ENCODE measurements around the gene RPS6KB2. TPM values are rescaled to one million over a fixed set of nuclear protein-coding genes. Genes with fewer than 3 reads are reported as not detected.
A peak's percentile ranks its signal among the peaks of the same experiment; 100 is the strongest.

Gene RPS6KB2
- total and polyA plus RNA-seq, 9 of the 15 experiments (the other 6 are each of a cell fraction or from before 2014, with no cell fraction given), result 0.42 to 122 (median 82.6) TPM

DNA sequence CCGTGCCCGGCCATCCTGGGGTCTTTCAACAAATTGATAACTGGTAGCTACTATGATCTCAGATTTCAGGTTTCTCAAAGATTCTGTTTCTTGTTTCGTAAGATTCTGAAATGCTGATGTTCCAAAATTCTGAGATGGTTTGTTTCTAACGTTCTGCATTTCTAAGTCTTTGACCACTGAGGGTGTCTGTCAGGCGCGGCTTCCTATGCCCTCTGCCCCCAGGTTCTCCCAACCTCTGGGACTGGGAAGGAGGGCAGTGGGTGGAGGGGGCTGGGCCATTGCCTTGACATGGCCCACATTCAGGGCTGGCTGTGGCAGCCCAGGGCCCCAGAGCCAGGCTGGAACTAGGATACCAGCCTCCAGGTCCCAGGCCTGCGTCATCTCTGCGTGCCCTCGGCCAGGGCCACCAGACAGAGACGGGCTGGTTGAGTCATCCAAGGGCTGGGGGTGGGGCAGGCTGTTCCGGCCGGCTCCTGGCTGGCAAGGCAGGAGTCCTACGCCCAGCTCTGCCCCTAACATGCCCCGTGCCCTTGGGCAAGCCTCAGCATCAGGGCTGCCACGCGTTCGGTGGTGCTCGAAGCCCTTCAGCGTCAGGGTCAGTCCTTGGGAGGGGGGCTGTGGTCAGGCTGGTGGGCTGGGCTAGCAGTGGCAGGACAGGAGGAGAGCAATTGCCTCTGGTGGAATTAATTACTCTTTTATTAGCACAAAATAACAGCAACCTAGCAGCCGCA lies 35.6 kb downstream of the RPS6KB2 start (continued):
- TF ChIP-seq, protein P1, sequence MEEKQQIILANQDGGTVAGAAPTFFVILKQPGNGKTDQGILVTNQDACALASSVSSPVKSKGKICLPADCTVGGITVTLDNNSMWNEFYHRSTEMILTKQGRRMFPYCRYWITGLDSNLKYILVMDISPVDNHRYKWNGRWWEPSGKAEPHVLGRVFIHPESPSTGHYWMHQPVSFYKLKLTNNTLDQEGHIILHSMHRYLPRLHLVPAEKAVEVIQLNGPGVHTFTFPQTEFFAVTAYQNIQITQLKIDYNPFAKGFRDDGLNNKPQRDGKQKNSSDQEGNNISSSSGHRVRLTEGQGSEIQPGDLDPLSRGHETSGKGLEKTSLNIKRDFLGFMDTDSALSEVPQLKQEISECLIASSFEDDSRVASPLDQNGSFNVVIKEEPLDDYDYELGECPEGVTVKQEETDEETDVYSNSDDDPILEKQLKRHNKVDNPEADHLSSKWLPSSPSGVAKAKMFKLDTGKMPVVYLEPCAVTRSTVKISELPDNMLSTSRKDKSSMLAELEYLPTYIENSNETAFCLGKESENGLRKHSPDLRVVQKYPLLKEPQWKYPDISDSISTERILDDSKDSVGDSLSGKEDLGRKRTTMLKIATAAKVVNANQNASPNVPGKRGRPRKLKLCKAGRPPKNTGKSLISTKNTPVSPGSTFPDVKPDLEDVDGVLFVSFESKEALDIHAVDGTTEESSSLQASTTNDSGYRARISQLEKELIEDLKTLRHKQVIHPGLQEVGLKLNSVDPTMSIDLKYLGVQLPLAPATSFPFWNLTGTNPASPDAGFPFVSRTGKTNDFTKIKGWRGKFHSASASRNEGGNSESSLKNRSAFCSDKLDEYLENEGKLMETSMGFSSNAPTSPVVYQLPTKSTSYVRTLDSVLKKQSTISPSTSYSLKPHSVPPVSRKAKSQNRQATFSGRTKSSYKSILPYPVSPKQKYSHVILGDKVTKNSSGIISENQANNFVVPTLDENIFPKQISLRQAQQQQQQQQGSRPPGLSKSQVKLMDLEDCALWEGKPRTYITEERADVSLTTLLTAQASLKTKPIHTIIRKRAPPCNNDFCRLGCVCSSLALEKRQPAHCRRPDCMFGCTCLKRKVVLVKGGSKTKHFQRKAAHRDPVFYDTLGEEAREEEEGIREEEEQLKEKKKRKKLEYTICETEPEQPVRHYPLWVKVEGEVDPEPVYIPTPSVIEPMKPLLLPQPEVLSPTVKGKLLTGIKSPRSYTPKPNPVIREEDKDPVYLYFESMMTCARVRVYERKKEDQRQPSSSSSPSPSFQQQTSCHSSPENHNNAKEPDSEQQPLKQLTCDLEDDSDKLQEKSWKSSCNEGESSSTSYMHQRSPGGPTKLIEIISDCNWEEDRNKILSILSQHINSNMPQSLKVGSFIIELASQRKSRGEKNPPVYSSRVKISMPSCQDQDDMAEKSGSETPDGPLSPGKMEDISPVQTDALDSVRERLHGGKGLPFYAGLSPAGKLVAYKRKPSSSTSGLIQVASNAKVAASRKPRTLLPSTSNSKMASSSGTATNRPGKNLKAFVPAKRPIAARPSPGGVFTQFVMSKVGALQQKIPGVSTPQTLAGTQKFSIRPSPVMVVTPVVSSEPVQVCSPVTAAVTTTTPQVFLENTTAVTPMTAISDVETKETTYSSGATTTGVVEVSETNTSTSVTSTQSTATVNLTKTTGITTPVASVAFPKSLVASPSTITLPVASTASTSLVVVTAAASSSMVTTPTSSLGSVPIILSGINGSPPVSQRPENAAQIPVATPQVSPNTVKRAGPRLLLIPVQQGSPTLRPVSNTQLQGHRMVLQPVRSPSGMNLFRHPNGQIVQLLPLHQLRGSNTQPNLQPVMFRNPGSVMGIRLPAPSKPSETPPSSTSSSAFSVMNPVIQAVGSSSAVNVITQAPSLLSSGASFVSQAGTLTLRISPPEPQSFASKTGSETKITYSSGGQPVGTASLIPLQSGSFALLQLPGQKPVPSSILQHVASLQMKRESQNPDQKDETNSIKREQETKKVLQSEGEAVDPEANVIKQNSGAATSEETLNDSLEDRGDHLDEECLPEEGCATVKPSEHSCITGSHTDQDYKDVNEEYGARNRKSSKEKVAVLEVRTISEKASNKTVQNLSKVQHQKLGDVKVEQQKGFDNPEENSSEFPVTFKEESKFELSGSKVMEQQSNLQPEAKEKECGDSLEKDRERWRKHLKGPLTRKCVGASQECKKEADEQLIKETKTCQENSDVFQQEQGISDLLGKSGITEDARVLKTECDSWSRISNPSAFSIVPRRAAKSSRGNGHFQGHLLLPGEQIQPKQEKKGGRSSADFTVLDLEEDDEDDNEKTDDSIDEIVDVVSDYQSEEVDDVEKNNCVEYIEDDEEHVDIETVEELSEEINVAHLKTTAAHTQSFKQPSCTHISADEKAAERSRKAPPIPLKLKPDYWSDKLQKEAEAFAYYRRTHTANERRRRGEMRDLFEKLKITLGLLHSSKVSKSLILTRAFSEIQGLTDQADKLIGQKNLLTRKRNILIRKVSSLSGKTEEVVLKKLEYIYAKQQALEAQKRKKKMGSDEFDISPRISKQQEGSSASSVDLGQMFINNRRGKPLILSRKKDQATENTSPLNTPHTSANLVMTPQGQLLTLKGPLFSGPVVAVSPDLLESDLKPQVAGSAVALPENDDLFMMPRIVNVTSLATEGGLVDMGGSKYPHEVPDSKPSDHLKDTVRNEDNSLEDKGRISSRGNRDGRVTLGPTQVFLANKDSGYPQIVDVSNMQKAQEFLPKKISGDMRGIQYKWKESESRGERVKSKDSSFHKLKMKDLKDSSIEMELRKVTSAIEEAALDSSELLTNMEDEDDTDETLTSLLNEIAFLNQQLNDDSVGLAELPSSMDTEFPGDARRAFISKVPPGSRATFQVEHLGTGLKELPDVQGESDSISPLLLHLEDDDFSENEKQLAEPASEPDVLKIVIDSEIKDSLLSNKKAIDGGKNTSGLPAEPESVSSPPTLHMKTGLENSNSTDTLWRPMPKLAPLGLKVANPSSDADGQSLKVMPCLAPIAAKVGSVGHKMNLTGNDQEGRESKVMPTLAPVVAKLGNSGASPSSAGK (IDR thresholded peaks at IDR 0.05), result peak; percentile 87
- TF ChIP-seq XRCC3 (IDR thresholded peaks at IDR 0.05) (no peak), ZBTB8A (IDR thresholded peaks at IDR 0.05; ENCODE audit: partially characterized antibody) (no peak), ZNF239 (CRISPR knock-in tag; IDR thresholded peaks at IDR 0.05) (peak; percentile 20; the same call in 1 of the 2 replicates), BHLHE40 (IDR thresholded peaks at IDR 0.05; ENCODE audit: low read length) (peak; percentile 59), MCM7 (IDR thresholded peaks at IDR 0.05) (no peak), ZNF431 (CRISPR knock-in tag; IDR thresholded peaks at IDR 0.05) (no peak)
- TF ChIP-seq, protein P2, sequence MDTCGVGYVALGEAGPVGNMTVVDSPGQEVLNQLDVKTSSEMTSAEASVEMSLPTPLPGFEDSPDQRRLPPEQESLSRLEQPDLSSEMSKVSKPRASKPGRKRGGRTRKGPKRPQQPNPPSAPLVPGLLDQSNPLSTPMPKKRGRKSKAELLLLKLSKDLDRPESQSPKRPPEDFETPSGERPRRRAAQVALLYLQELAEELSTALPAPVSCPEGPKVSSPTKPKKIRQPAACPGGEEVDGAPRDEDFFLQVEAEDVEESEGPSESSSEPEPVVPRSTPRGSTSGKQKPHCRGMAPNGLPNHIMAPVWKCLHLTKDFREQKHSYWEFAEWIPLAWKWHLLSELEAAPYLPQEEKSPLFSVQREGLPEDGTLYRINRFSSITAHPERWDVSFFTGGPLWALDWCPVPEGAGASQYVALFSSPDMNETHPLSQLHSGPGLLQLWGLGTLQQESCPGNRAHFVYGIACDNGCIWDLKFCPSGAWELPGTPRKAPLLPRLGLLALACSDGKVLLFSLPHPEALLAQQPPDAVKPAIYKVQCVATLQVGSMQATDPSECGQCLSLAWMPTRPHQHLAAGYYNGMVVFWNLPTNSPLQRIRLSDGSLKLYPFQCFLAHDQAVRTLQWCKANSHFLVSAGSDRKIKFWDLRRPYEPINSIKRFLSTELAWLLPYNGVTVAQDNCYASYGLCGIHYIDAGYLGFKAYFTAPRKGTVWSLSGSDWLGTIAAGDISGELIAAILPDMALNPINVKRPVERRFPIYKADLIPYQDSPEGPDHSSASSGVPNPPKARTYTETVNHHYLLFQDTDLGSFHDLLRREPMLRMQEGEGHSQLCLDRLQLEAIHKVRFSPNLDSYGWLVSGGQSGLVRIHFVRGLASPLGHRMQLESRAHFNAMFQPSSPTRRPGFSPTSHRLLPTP (IDR thresholded peaks at IDR 0.05; ENCODE audit: borderline replicate concordance, extremely low read depth, insufficient read length), result no peak

All from K562 (cell line).